Measurements from ENCODE around the gene MXD4.

- TF ChIP-seq CTCF (CRISPR knock-in tag; IDR thresholded peaks at IDR 0.05) (no peak), GATA4 (IDR thresholded peaks at IDR 0.05; ENCODE audit: borderline replicate concordance, low read depth) (no peak), ZBTB1 (CRISPR knock-in tag; IDR thresholded peaks at IDR 0.05; ENCODE audit: borderline replicate concordance) (no peak), ZNF276 (CRISPR knock-in tag; IDR thresholded peaks at IDR 0.05; ENCODE audit: low read depth) (no peak), ZNF160 (CRISPR knock-in tag; IDR thresholded peaks at IDR 0.05) (no peak), ZBTB26 (CRISPR knock-in tag; IDR thresholded peaks at IDR 0.05; ENCODE audit: borderline replicate concordance) (no peak)
Measured at GRCh38 chr4:2226261-2226660, 35.6 kb downstream of the MXD4 start.

All from HepG2 (cell line).